ENCODE results near the gene MTHFD2L. TPM values are rescaled to one million over a fixed set of nuclear protein-coding genes. Genes with fewer than 3 reads are reported as not detected.

Gene MTHFD2L
- total and polyA plus RNA-seq, 9 of the 15 experiments (the other 6 are each of a cell fraction or from before 2014, with no cell fraction given) = 10.0 to 39.0 (median 26.0) TPM

GRCh38 chr4:74228691-74229640 lies 71.0 kb downstream of the MTHFD2L start (continued):
- TF ChIP-seq ARID4B (CRISPR knock-in tag; IDR thresholded peaks at IDR 0.05) = no peak
- TF ChIP-seq ZNF3 (CRISPR knock-in tag; IDR thresholded peaks at IDR 0.05) = no peak
- no peak for TF ChIP-seq ZBTB7A (IDR thresholded peaks at IDR 0.05; ENCODE audit: borderline replicate concordance, control insufficient read depth, low read depth, low read length)
- TF ChIP-seq ZFP1 (CRISPR knock-in tag; IDR thresholded peaks at IDR 0.05) = no peak
- TF ChIP-seq ZNF12 (CRISPR knock-in tag; IDR thresholded peaks at IDR 0.05) = no peak
- TF ChIP-seq ZBTB40 (IDR thresholded peaks at IDR 0.05) = no peak
- no peak for TF ChIP-seq ZBTB40 (CRISPR knock-in tag; IDR thresholded peaks at IDR 0.05)
- peak; percentile 59; the same call in 1 of the 2 replicates for TF ChIP-seq KLF16 (IDR thresholded peaks at IDR 0.05)
- no peak for TF ChIP-seq U2AF2 (optimal IDR thresholded peaks at IDR 0.05; ENCODE audit: low read depth, low read length)
- no peak for TF ChIP-seq POLR2A (conservative IDR thresholded peaks at IDR 0.05)
- TF ChIP-seq RAD21 (CRISPR knock-in tag; conservative IDR thresholded peaks at IDR 0.05 in 1 of 2, IDR thresholded peaks at IDR 0.05 in 1 of 2) = peak; percentile 68 to 82
- no peak for TF ChIP-seq ERF (CRISPR knock-in tag; IDR thresholded peaks at IDR 0.05)
- TF ChIP-seq ZNF197 (CRISPR knock-in tag; IDR thresholded peaks at IDR 0.05; ENCODE audit: low read depth) = no peak
- TF ChIP-seq ARID2 (IDR thresholded peaks at IDR 0.05) = no peak
- no peak for TF ChIP-seq TAF7 (tag; IDR thresholded peaks at IDR 0.05)

Measured in K562 (cell line).